ENCODE measurements around the gene HNRNPH1.

- TF ChIP-seq CTCF (conservative IDR thresholded peaks at IDR 0.05; ENCODE audit: low read depth in 2 of 2): no peak
- TF ChIP-seq JUNB (IDR thresholded peaks at IDR 0.05; ENCODE audit: unreplicated experiment): no peak
- TF ChIP-seq POLR2AphosphoS5 (IDR thresholded peaks at IDR 0.05; ENCODE audit: low read depth): no peak
- no peak for TF ChIP-seq REST (IDR thresholded peaks at IDR 0.05; ENCODE audit: unreplicated experiment)
These were observed 1.4 kb upstream of the HNRNPH1 start for GRCh38 chr5:179624841-179625271.

Data from GM23338 (cell line).